ENCODE measurements around the gene OR51B5.

GRCh38 chr11:5362017-5362625 lies 18.8 kb upstream of the OR51B5 start:
- TF ChIP-seq CTCF (IDR thresholded peaks at IDR 0.05; ENCODE audit: low read depth, low read length): no peak
- TF ChIP-seq EZH2phosphoT487 (IDR thresholded peaks at IDR 0.05; ENCODE audit: low read depth): no peak
